Effector CD8-positive, alpha-beta T cell (primary cell): ENCODE measurements around the gene HOXD3.

Experiments
- DNase-seq: peaks from one replicate; lab custom pipeline; 2025; lab: John Stamatoyannopoulos, UW

HOXD3 gene

GRCh38 chr2:176149481-176149938 is 7.6 kb upstream of the HOXD3 start:
- DNase-seq: no peak

GRCh38 chr2:176149939-176150583 is 7.0 kb upstream of the HOXD3 start:
- DNase-seq: no peak

- DNase-seq: no peak
These were observed 6.3 kb upstream of the HOXD3 start for GRCh38 chr2:176150584-176151441.

- no peak for DNase-seq
These were observed 5.4 kb upstream of the HOXD3 start, which contains the start of gene HOXD4 for GRCh38 chr2:176151442-176152287. TSS of gene HOXD4 (plus strand) at chr2:176151550. CDS start at chr2:176151634, 84 bp downstream.

GRCh38 chr2:176152350-176153181 is 4.5 kb upstream of the HOXD3 start:
- DNase-seq: no peak

GRCh38 chr2:176154576-176155252 is 2.4 kb upstream of the HOXD3 start:
- no peak for DNase-seq

GRCh38 chr2:176155356-176156044 is 1.6 kb upstream of the HOXD3 start:
- DNase-seq: no peak

GRCh38 chr2:176156301-176156806 is 753 bp upstream of the HOXD3 start:
- no peak for DNase-seq

- no peak for DNase-seq
These were observed 535 bp downstream of the HOXD3 start for GRCh38 chr2:176157499-176158185.

- no peak for DNase-seq
These were observed 1.1 kb downstream of the HOXD3 start for GRCh38 chr2:176158186-176158591.

- DNase-seq: no peak
These were observed 2.0 kb downstream of the HOXD3 start for GRCh38 chr2:176158855-176159662.

GRCh38 chr2:176159663-176160250 is 2.6 kb downstream of the HOXD3 start:
- no peak for DNase-seq

GRCh38 chr2:176160251-176160985 is 3.3 kb downstream of the HOXD3 start:
- DNase-seq: no peak

- no peak for DNase-seq
These were observed 4.1 kb downstream of the HOXD3 start for GRCh38 chr2:176160986-176161824.

GRCh38 chr2:176161825-176162626 is 4.9 kb downstream of the HOXD3 start:
- no peak for DNase-seq
